ENCODE results near the gene USF2. TPM values are rescaled to one million over a fixed set of nuclear protein-coding genes. Genes with fewer than 3 reads are reported as not detected.
"Not testable (repeated sequence)": the region's sequence is repeated elsewhere in the genome, so short reads cannot be mapped to it uniquely, and the experiment has no call there.

Gene USF2
- total RNA-seq, 1 donor from 2014 or later: 139 TPM

DNA sequence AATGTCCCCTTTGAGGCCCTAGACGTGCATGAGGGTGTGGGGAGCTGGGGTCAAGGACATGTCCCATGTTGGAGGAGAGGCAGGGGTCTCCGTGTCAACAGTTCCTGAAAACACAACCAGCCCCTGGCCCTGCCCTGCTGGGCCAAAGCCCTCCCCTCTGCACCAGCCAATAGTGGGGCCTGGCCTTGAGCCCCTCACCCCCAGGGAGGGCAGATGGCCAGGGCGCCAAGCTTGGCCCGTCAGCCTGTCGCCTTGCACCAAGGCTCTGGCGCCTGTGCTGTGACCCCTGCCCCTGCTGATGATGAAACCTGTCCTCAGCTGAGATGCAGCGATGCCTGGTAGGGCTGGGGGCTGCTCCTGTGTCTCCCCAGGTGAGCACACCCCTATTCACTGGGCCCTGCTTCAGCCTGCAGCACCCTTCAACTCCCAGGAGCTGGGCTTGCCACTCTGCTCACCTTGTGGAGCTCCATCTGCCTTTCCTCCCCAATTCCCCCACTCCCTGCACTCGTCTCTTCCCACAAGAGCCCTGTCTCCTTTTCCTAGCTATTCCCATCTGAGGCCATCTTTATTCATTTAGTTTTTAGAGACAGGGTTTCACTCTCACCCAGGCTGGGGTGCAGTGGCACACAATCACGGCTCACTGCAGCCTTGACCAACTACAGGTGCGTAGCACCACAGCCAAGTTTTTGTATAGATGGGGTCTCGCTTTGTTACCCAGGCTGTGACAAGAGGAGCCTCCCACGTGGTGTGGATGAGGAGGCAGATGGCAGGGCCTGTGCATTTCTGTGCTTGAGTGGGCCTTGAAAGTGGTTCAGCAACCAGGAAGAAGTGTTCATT lies 11.4 kb downstream of the USF2 start:
- intact Hi-C loops (cut with micrococcal nuclease): no loop called here

DNA sequence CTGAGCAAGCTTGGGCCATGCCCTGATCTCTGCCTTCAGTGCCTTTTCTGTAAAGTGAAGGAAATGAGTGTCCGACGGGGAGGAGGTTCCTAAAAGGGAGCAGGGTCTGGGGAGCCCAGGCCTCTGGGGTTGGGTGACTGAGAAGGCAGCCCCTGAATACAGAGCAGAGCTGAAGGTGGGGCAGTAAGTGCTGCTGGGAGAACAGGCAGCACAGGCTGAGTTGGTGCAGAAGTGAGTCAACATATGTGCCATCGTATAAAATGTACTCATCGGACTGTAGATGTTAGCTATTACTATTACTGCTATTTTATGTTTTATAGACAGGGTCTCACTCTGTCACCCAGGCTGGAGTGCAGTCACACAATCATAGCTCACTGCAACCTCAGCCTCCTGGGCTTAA lies 12.5 kb downstream of the USF2 start:
- intact Hi-C loops (cut with micrococcal nuclease): no loop called here

GRCh38 chr19:35284153-35285094 lies 15.7 kb downstream of the USF2 start:
- intact Hi-C loops (cut with micrococcal nuclease): no loop called here

GRCh38 chr19:35285095-35285449 lies 16.3 kb downstream of the USF2 start:
- intact Hi-C loops (cut with micrococcal nuclease): no loop called here

GRCh38 chr19:35285465-35285864 lies 16.7 kb downstream of the USF2 start:
- intact Hi-C loops (cut with micrococcal nuclease): not testable (repeated sequence)

DNA sequence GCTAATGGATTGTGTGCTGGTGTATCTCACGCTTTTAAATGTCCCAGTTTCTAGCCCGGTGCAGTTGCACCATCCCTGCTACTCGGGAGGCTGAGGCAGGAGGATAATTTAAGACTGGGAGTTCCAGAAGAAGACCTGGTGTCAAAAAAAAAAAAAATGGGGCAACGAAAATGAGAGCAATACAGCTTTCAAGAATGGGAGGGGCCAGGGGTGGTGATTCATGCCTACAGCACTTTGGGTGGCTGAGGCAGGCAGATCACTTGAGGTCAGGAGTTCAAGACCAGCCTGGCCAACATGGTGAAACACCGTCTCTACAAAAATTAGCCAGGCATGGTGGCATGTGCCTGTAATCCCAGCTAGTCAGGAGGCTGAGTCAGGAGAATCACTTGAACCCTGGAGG lies 17.3 kb downstream of the USF2 start:
- intact Hi-C loops (cut with micrococcal nuclease): not testable (repeated sequence)

DNA sequence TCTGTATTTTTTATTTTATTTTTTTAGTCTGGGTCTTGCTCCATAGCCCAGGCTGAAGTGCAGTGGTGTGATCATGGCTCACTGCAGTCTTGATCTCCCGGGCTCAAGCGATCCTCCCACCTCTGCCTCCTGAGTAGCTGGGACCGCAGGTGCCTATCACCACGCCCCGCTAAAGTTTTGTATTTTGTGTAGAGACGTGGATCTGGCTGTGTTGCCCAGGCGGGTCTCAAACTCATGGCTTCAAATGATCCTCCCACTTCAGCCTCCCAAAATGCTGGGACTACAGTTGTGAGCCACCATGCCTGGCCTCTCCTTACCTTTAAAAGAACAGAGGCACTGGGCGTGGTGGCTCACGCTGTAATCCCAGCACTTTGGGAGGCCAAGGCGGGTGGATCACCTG lies 19.0 kb downstream of the USF2 start:
- intact Hi-C loops (cut with micrococcal nuclease): no loop called here

GRCh38 chr19:35288331-35288730 lies 19.6 kb downstream of the USF2 start:
- intact Hi-C loops (cut with micrococcal nuclease): no loop called here

- intact Hi-C loops (cut with micrococcal nuclease): no loop called here
Measured at GRCh38 chr19:35288906-35289305, 20.1 kb downstream of the USF2 start.

GRCh38 chr19:35290381-35291127 lies 21.8 kb downstream of the USF2 start:
- intact Hi-C loops (cut with micrococcal nuclease): no loop called here

GRCh38 chr19:35291259-35291658 lies 22.5 kb downstream of the USF2 start:
- intact Hi-C loops (cut with micrococcal nuclease): no loop called here

- intact Hi-C loops (cut with micrococcal nuclease): no loop called here
Measured at GRCh38 chr19:35291916-35292315, 23.2 kb downstream of the USF2 start, which contains the start of gene MAG. TSS of gene MAG (plus strand) at chr19:35292161. CDS start at chr19:35295409, 3,248 bp downstream.

- intact Hi-C loops (cut with micrococcal nuclease): no loop called here
Measured at GRCh38 chr19:35292421-35293362, 23.9 kb downstream of the USF2 start.

GRCh38 chr19:35293363-35293739 lies 24.6 kb downstream of the USF2 start:
- intact Hi-C loops (cut with micrococcal nuclease): no loop called here

- intact Hi-C loops (cut with micrococcal nuclease): no loop called here
Measured at GRCh38 chr19:35293808-35294207, 25.0 kb downstream of the USF2 start.

DNA sequence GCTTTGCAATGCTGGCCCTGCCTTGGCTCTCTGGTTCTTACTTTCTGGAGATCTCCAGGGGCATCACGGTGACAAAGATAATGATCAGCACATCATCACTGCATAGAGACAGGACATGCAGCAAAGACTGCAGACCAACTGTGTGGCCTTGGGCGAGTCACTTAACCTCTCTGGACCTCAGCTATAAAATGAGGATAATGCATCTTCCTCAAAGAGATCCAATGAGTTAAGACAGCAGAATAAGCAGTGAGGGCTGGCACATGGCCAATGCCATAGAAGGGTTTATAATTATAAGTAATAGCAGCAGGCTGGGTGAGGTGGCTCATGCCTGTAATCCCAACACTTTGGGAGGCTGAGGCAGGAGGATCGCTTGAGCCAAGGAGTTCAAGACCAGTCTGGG lies 25.6 kb downstream of the USF2 start:
- intact Hi-C loops (cut with micrococcal nuclease): no loop called here

GRCh38 chr19:35294859-35295791 lies 26.4 kb downstream of the USF2 start:
- intact Hi-C loops (cut with micrococcal nuclease): no loop called here

- intact Hi-C loops (cut with micrococcal nuclease): no loop called here
Measured at GRCh38 chr19:35295792-35296462, 27.2 kb downstream of the USF2 start.

Data from T-helper 2 cell treated with Interferon-gamma antibody and Interleukin-4, amounts not matched to agents 100 ng/mL and 5 ng/mL, for 36 hours (primary cell).